B cell (primary cell): ENCODE results near the gene MISP3. TPM values are rescaled to one million over a fixed set of nuclear protein-coding genes. Genes with fewer than 3 reads are reported as not detected.

ENCODE experiments used
- ATAC-seq: fragments of 200-7000 bp; cut with Tn5 transposase; one replicate; pipeline ENCODE4 v1.10.0; 2021; ENCODE audit warnings: low read depth, mild to moderate bottlenecking, moderate number of reproducible peaks, moderate library complexity
- CTCF ChIA-PET: fragments of 350-600 bp; sonication (Branson Sonifier 250); formaldehyde crosslinking; loops from one replicate; lab custom pipeline; 2021; ENCODE audit warnings: antibody characterized with exemption, inconsistent platforms; lab: Charles Lee
- POLR2A ChIA-PET: fragments of 350-600 bp; sonication (Branson Sonifier 250); formaldehyde crosslinking; loops from one replicate; lab custom pipeline; 2021; ENCODE audit warnings: antibody characterized with exemption; lab: Charles Lee
- DNase-seq: peaks from one replicate; pipeline ENCODE4 v3.0.0; 2013
- H2AFZ ChIP-seq: 2 replicates; pipeline ENCODE4 v1.6.1; 2012; ENCODE audit warnings: mild to moderate bottlenecking, low read depth, low read length; ENCODE audit not compliant: insufficient read depth, poor library complexity, severe bottlenecking
- H3K27ac ChIP-seq, 2 donors: 1 replicate in 1 of 2; 2 replicates in 1 of 2; pipeline ENCODE4 v1.5.1; 2012 to 2013; ENCODE audit warnings: low read length in 2 of 2, mild to moderate bottlenecking in 2 of 2, moderate library complexity in 1 of 2
- H3K27me3 ChIP-seq, 4 experiments: fragments of 200-600 bp in 1 of 4; sonication (generic) in 1 of 4; replicated peaks in 1 of 4; 1 replicate in 2 of 4; 2 replicates in 2 of 4; pipeline versions ENCODE4 v1.6.1 to v1.7.0; 2013 to 2016; ENCODE audit warnings: low read length in 3 of 4, mild to moderate bottlenecking in 2 of 4, mixed read lengths in 1 of 4, moderate library complexity in 1 of 4; ENCODE audit not compliant: insufficient read depth in 4 of 4, control insufficient read depth in 3 of 4; ENCODE audit errors: control extremely low read depth in 1 of 4
- H3K36me3 ChIP-seq, 2 experiments: replicated peaks in 1 of 2; 1 replicate in 1 of 2; 2 replicates in 1 of 2; pipeline versions ENCODE4 v1.6.1 to v1.7.1; 2013; ENCODE audit warnings: low read length in 1 of 2; ENCODE audit not compliant: insufficient read depth in 2 of 2, control insufficient read depth in 1 of 2; ENCODE audit errors: control extremely low read depth in 1 of 2, extremely low read depth in 1 of 2
- H3K4me1 ChIP-seq, 2 donors: fragments of 200-600 bp in 1 of 2; sonication (generic) in 1 of 2; 1 replicate in 1 of 2; 2 replicates in 1 of 2; pipeline versions ENCODE4 v1.5.1 to v1.6.1; 2013 to 2017; ENCODE audit warnings: low read length in 2 of 2; ENCODE audit not compliant: control insufficient read depth in 2 of 2, insufficient read depth in 2 of 2
- H3K4me2 ChIP-seq: replicated peaks from 2 replicates; pipeline ENCODE3; 2012; ENCODE audit warnings: mild to moderate bottlenecking, low read depth, low read length; ENCODE audit not compliant: poor library complexity, severe bottlenecking
- H3K4me3 ChIP-seq, 5 experiments: fragments of 200-600 bp in 1 of 5; sonication (generic) in 1 of 5; 1 replicate in 3 of 5; 2 replicates in 2 of 5; pipeline versions ENCODE4 v1.5.1 to v1.7.0; 2011 to 2016; ENCODE audit warnings: low read length in 4 of 5, mild to moderate bottlenecking in 4 of 5, low read depth in 2 of 5, control low read depth in 1 of 5, moderate library complexity in 1 of 5; ENCODE audit not compliant: insufficient read depth in 1 of 5; ENCODE audit errors: control extremely low read depth in 1 of 5, extremely low read depth in 1 of 5
- H3K79me2 ChIP-seq: fragments of 200-600 bp; sonication (generic); one replicate; pipeline ENCODE4 v1.6.0; 2016; ENCODE audit warnings: low read length; ENCODE audit not compliant: control insufficient read depth, insufficient read depth
- H3K9ac ChIP-seq: fragments of 200-600 bp; sonication (generic); 2 replicates; pipeline ENCODE4 v1.6.1; 2017; ENCODE audit warnings: mild to moderate bottlenecking, low read length, moderate library complexity
- H3K9me3 ChIP-seq, 3 donors: one replicate each; pipeline versions ENCODE4 v1.6.1 to v1.7.1; 2013; ENCODE audit warnings: low read length in 2 of 3; ENCODE audit not compliant: control insufficient read depth in 2 of 3, insufficient read depth in 1 of 3; ENCODE audit errors: control extremely low read depth in 1 of 3
- H4K20me1 ChIP-seq: 2 replicates; pipeline ENCODE4 v1.6.0; 2012; ENCODE audit warnings: mild to moderate bottlenecking, low read length; ENCODE audit not compliant: insufficient read depth, control insufficient read depth, poor library complexity, severe bottlenecking
- H3K27ac Mint-ChIP-seq: one replicate; pipeline ENCODE4 v1.8.0; 2021; ENCODE audit warnings: mixed read lengths
- H3K27me3 Mint-ChIP-seq: one replicate; pipeline ENCODE4 v1.8.0; 2021; ENCODE audit warnings: mixed read lengths
- H3K4me1 Mint-ChIP-seq: one replicate; pipeline ENCODE4 v1.8.0; 2021; ENCODE audit warnings: mixed read lengths
- H3K4me3 Mint-ChIP-seq: one replicate; pipeline ENCODE4 v1.8.0; 2021; ENCODE audit warnings: mixed read lengths
- H3K9me3 Mint-ChIP-seq: one replicate; pipeline ENCODE4 v1.8.0; 2022; ENCODE audit warnings: mixed read lengths; ENCODE audit not compliant: insufficient read depth
- CTCF ChIP-seq: fragments of 200-600 bp; IDR thresholded peaks from one replicate; pipeline ENCODE4 v1.8.0; 2022; ENCODE audit warnings: antibody characterized with exemption, mild to moderate bottlenecking
- EZH2 ChIP-seq: IDR thresholded peaks from 2 replicates; pipeline ENCODE4 v1.6.1; 2012; ENCODE audit warnings: borderline replicate concordance, low read depth, mild to moderate bottlenecking, moderate library complexity, low read length; ENCODE audit not compliant: insufficient read depth, poor library complexity, severe bottlenecking
- WGBS: methylation state at CpG from one replicate; pipeline ENCODE4 v1.1.5; 2013; ENCODE audit warnings: missing lambda C conversion rate; ENCODE audit not compliant: insufficient coverage; 5-methylcytosine and 5-hydroxymethylcytosine counted together
- intact Hi-C: fragments of 100-400 bp; cut with micrococcal nuclease; formaldehyde crosslinking; loops from one replicate; pipeline ENCODE4 v1.10.0; 2022
- polyA plus RNA-seq: library from polyadenylated mRNA; depleted of rRNA; stranded (reverse); fragments of >200 nt; gene quantifications from 2 replicates; pipeline ENCODE4 v1.2.3, GENCODE V29; 2012
- total RNA-seq, 2 donors: library from RNA; stranded (reverse); fragments of 120-200 nt in 1 of 2; gene quantifications; 1 replicate in 1 of 2; 2 replicates in 1 of 2; pipeline versions ENCODE4 v1.2.3 to v1.2.4, GENCODE V29; 2013 to 2022

Gene MISP3
- total and polyA plus RNA-seq, 2 donors (not counting 1 experiment from before 2014, with no cell fraction given) = 0.34 TPM

GRCh38 chr19:14090509-14091080 is 18.0 kb downstream of the MISP3 start, which contains the start of gene SAMD1:
Gene SAMD1, minus strand, starts transcription at chr19:14090751.
- peak; percentile 90 for DNase-seq
- CTCF ChIA-PET = interaction anchor here (1.0 to 1.8 kb wide), 3 partner anchors 10 to 46 kb away, joined by 3 to 7 read pairs (median 5); partner anchors contain the start of gene ASF1B
- Histone ChIP-seq H3K4me1 (peaks cover 11 to 18% of the 10 kb centered on the region in 2 donors), H4K20me1 (peaks cover 11% of the 10 kb centered on the region), H2AFZ (peak within 1 kb of the TSS; percentile 90), H3K27ac (peak within 1 kb of the TSS; percentile 69 to 87), H3K4me3 (peak within 1 kb of the TSS; percentile 81 to 89 (median 82)), H3K4me2 (peak within 1 kb of the TSS; percentile 94), H3K9me3 (peaks cover 2 to 9% (median 8%) of the 10 kb centered on the region in 3 donors), H3K36me3 (no peaks in the 10 kb centered on the region), H3K9ac (peak within 1 kb of the TSS; percentile 81), H3K79me2 (no peaks in the 10 kb centered on the region), H3K27me3 (no peaks in the 10 kb centered on the region)
- H3K4me1 Mint-ChIP-seq = peaks cover 15% of the 10 kb centered on the region
- peaks cover 8% of the 10 kb centered on the region for H3K9me3 Mint-ChIP-seq
- ATAC-seq = peak; percentile 56
- intact Hi-C loops = loop anchor here (1.0 to 10.0 kb wide), 5 partner anchors 9 to 816 kb away; partner anchors contain the start of genes ASF1B and PRKACA
- TF ChIP-seq EZH2 (no peak), CTCF (no peak)
- H3K27me3 Mint-ChIP-seq = no peaks in the 10 kb centered on the region
- H3K4me3 Mint-ChIP-seq = peak within 1 kb of the TSS; percentile 100
- 0% methylated on average over 7 of the region's 65 CpGs for WGBS
- POLR2A ChIA-PET = interaction anchor here (0.5 to 1.5 kb wide), 3 partner anchors 46 to 350 kb away, joined by 5 to 7 read pairs (median 6); partner anchors contain the start of gene ASF1B
- peak within 1 kb of the TSS; percentile 99 for H3K27ac Mint-ChIP-seq
